GM10266 (cell line): ENCODE results near the gene KLF3.

ENCODE experiments used
- DNase-seq: peaks from one replicate; pipeline ENCODE4 v3.0.0; 2012; ENCODE audit errors: extremely low spot score
- TF ChIP-seq, protein P1 (sequence below): IDR thresholded peaks from 2 replicates; pipeline ENCODE4 v1.5.1; 2012; ENCODE audit warnings: mild to moderate bottlenecking, low read depth; ENCODE audit not compliant: control insufficient read depth, insufficient read depth; ENCODE audit errors: missing control alignments

Gene KLF3

DNA sequence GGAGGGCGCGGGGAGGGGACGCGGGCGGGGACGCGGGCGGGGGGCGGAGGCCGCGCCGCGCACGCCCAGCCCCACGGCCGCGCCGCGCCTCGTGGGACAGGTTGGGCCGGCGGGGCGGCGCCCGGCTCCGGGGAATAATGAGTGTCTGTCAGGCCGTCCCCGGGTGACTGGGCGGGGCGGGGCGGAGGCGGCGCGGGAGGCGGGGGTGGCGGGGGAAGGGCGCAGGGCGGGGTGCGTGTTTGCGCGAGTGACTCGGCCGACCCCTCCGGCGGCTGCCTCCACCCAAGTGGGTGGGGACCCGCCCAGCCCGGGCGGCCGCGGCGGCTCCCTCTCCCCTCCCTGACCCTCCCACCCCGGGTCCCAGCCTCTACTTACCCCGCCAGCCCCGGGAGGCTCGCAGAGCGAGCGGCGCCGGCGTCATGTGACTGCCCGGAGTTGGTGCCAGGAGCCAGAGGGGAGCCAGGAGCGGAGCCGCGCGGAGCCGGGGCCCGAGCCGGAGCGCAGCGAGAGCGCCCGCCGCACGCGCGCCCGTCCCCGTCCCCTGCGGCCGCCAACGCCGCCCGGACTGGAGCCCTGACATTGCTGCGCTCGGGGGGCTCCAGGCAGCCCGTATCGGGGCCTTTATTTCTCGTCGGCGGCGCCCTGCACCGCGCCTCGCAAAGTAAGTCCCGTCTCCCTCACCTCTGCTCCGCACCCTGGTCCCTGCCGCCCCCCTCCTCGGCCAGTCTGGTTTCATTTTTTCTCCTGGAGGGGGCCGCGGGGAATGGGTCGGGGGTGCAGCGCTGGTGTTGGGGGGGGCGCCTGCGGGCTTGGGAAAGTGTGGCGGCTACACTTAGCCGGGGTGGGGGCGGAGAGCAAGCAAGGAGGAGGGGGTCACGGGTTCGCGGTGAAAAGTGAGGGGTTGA is at the start of gene KLF3:
TSS of gene KLF3 (plus strand) at position 399 of the 905 bp plus-strand sequence. CDS start 16,427 bp downstream, outside the sequence.
- DNase-seq = peak; percentile 91

DNA sequence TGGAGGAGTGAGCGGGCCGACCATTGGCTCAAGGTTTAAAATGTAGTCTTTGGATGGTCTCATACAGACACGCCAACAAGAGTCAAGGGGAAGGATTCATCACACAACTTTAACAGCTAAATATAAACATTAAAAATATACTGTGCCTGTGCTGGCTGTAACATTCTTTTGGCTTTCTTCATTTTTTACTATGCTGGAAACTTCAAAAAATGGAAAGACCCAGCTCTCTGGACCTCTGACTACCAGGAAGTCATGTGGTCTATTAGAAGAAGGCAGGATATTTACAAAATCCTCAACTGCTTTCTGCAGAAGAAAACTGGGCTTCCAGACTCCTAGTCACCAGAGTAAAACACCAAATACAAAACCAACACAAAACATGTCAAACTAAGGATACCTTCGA is 49.8 kb upstream of the KLF3 start:
- no peak for DNase-seq
- TF ChIP-seq, protein P1, sequence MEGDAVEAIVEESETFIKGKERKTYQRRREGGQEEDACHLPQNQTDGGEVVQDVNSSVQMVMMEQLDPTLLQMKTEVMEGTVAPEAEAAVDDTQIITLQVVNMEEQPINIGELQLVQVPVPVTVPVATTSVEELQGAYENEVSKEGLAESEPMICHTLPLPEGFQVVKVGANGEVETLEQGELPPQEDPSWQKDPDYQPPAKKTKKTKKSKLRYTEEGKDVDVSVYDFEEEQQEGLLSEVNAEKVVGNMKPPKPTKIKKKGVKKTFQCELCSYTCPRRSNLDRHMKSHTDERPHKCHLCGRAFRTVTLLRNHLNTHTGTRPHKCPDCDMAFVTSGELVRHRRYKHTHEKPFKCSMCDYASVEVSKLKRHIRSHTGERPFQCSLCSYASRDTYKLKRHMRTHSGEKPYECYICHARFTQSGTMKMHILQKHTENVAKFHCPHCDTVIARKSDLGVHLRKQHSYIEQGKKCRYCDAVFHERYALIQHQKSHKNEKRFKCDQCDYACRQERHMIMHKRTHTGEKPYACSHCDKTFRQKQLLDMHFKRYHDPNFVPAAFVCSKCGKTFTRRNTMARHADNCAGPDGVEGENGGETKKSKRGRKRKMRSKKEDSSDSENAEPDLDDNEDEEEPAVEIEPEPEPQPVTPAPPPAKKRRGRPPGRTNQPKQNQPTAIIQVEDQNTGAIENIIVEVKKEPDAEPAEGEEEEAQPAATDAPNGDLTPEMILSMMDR = no peak

More for the DNA sequence above, at the start of gene KLF3:
- TF ChIP-seq, protein P1 = no peak

DNA sequence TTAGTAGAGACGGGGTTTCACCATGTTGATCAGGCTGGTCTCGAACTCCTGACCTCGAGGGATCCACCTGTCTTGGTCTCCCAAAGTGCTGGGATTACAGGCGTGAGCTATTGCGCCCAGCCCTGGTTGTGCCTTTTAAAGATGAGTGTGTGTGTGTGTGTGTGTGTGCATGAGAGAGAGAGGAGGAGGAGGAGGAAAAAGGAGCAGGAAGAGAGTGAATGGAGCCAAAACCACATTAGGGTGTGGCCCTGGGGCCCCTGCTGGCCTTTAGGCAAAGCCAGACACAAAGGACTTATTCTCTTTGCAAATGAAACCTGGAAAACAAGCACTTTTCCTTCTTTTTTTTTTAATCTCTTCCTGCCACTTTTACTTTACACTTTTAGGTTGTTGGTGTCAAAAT is 48.2 kb upstream of the KLF3 start:
- TF ChIP-seq, protein P1 = no peak

DNA sequence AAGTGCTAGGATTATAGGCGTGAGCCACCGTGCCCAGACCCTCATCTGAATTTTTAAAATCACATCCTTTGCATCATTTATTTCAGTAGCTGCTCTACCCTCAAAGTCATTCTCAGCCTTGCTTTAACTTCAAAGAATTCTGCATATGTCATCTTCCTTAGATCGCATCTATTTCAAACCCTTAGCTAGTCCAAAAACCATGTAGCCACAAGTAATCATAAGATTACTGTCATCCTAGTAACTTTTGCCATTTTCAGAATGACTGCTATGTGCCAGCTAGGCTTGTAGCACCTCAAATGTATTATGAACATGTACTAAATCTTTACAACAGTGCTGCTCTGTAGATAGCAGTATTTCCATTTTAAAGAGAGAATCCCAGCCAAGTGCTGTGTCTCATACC is 45.5 kb upstream of the KLF3 start:
- TF ChIP-seq, protein P1 = no peak
- DNase-seq = no peak

More for the DNA sequence above, 48.2 kb upstream of the KLF3 start:
- no peak for DNase-seq

DNA sequence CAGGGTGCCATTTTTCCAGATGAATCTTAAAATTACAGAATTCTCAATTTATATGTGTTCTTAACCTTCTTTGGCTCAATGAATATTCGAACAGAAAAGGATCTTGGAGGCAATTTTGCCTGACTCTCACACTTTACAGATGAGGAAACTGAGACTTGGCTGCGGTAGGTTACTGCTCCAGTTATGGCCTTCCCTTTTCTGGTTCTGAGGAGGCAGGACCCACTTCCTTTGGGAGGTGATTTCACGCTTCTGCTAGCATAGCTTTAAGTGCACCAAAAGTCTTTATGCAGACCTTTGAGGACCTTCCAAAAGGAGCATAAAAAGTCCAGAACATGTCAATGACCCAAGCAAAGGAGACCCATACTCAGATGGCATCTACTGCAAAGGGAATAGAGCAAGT is 44.7 kb upstream of the KLF3 start:
- TF ChIP-seq, protein P1 = no peak
- DNase-seq = no peak

DNA sequence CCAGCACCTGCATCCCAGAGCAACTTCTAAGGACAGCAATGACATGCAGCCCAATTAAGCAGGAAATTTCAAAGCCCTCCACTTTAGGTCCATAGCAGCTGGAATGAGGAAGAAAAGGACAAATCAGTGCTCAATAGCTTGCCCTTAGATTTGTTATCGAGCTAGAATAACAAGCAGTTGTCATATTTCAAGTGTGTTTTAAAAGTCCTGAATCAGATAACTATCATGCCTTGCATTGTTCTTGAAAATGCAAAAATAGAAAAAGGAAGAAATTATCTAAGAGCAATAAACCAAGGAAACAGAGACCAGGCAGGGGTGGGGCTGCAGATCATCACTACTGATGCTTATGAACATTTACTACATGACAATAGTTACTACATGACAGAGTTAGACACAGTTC is 43.9 kb upstream of the KLF3 start:
- TF ChIP-seq, protein P1 = no peak
- no peak for DNase-seq

DNA sequence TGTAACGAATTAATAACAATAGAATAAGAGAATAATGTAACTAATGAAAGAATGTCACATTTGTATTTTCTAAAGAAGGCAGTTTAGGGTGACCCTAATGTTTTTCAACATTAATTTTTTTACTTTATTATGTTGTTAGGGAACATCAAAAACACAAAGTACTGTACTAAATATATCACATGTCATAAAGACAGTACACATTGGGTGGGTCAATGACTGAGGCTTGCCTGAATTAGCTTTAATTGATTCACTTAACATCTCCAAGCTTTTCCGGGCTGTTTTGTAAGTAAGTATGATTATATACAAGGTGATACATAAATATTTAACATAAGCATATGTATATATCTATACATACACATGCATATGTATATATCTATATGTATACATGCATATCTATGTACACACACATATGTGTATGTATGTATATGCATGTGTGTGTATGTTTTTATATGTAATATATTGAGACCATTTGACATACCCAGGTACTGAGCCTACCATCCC is 43.4 kb upstream of the KLF3 start:
- DNase-seq = no peak

More for the DNA sequence above, 43.4 kb upstream of the KLF3 start:
- TF ChIP-seq, protein P1 = no peak
